OCI-LY1 (cell line): Measurements from ENCODE around the gene AGAP1.

ENCODE experiments used
- EZH2 ChIP-seq: fragments of 200-600 bp; sonication (generic), shearing (Covaris generic); IDR thresholded peaks from 2 replicates; pipeline ENCODE4 v1.8.0; 2017; ENCODE audit warnings: borderline replicate concordance, mixed run types, mild to moderate bottlenecking, antibody characterized with exemption, low read length, moderate library complexity, mixed read lengths
- TF ChIP-seq, protein P1 (sequence below): fragments of 200-600 bp; sonication (generic), shearing (Covaris generic); IDR thresholded peaks from 2 replicates; pipeline ENCODE4 v1.5.1; 2017; ENCODE audit warnings: mild to moderate bottlenecking, antibody characterized with exemption, low read length, moderate library complexity, mixed read lengths

DNA sequence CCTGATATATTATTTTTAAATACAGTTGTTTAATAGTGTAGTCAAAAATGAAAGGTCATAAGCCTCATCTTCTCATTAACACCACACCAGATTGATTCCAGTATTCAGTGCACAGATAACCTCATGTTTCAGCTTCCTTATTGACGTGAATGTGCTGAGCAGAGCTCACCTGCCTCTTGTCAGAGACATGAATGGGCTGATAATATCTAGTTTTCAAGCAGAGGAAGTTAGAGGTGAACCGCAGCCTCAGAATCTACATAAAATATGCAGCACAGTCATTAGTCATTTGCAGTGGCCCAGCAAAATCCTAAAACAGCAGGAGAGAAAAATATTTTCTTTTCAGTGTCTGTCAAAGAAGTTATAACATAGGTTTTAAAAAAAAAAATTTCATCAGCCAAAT, 458.1 kb downstream of the AGAP1 start:
- TF ChIP-seq, protein P1, sequence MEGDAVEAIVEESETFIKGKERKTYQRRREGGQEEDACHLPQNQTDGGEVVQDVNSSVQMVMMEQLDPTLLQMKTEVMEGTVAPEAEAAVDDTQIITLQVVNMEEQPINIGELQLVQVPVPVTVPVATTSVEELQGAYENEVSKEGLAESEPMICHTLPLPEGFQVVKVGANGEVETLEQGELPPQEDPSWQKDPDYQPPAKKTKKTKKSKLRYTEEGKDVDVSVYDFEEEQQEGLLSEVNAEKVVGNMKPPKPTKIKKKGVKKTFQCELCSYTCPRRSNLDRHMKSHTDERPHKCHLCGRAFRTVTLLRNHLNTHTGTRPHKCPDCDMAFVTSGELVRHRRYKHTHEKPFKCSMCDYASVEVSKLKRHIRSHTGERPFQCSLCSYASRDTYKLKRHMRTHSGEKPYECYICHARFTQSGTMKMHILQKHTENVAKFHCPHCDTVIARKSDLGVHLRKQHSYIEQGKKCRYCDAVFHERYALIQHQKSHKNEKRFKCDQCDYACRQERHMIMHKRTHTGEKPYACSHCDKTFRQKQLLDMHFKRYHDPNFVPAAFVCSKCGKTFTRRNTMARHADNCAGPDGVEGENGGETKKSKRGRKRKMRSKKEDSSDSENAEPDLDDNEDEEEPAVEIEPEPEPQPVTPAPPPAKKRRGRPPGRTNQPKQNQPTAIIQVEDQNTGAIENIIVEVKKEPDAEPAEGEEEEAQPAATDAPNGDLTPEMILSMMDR: no peak
- TF ChIP-seq EZH2: no peak
